ENCODE measurements around the gene CCDC9B.

Gene CCDC9B

DNA sequence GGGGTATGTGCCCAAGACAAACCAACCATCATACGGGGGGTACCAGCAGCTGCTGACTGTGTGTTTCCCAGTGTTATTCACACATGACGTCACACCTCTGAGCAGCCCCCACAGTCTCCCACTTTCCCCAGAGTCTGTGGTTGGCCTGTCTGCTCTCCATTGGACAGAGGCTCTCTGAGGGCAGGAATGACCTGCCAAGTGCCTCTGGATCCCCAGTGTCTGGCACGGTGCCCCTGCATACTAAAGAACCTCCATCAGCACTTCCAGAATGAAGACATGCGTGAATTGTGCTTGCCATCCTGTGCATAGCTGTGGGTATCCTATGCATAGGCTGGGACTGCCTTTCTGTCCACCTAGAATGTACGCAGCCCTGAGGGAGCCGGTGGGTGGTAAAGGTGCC is 3.5 kb upstream of the CCDC9B start:
- no peak for DNase-seq

DNA sequence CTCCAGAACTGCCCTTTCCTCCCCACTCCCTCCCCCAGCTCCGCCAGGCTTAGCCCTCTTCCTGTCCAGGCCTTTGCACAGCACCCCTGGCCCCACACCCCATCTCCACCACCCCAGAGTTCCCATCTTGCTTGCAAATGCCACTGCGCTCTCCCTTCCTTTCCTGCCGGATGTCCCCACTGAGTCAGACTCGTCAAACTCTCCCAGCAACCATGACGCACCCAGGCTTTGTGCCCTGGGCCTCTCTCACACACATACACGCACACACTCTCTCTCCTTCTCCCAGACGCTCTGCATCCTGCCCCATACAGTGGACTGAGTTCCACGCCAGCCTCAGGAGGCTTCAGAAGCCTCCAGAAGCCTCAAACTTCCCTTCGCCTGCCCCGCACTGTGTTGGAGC is 2.8 kb upstream of the CCDC9B start:
- DNase-seq: no peak

DNA sequence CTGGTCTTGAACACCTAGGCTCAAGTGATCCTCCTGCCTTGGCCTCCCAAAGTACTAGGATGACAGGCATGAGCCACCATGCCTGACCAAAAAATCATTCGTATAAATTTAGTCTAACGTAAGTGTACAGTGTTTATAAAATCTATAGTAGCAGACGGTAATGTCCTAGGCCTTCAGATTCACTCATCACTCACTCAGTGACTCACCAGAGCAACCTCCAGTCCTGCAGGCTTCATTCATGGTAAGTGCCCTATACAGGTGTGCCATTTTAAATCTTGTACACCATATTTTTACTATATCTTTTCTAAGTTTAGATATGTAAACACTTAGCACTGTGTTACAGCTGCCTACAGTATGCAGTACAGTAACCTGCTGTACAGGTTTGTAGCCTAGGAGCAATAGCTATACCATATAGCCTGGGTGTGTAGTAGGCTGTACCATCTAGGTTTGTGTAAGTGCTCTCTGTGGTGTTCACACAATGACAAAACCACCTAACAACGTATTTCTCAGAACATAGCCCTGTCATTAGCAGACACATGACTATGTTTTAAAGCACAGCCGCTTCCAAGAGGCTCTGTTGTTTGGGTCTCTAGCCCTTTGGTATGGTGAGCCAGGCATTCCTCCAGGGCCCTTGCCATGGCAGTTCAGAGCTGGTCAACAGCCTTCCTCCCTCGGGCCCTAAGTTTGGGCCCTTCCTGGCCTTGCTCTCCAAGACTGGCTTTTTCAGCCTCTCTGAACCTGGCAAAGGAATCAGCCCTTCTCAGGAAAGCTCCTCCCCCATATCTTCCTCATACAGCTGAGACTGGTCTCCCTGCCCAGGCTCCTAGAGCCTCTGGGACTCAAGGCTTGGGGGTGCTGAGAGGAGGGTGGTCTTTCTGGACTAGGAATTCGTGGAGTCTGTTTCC is 1.9 kb upstream of the CCDC9B start:
- DNase-seq: no peak

DNA sequence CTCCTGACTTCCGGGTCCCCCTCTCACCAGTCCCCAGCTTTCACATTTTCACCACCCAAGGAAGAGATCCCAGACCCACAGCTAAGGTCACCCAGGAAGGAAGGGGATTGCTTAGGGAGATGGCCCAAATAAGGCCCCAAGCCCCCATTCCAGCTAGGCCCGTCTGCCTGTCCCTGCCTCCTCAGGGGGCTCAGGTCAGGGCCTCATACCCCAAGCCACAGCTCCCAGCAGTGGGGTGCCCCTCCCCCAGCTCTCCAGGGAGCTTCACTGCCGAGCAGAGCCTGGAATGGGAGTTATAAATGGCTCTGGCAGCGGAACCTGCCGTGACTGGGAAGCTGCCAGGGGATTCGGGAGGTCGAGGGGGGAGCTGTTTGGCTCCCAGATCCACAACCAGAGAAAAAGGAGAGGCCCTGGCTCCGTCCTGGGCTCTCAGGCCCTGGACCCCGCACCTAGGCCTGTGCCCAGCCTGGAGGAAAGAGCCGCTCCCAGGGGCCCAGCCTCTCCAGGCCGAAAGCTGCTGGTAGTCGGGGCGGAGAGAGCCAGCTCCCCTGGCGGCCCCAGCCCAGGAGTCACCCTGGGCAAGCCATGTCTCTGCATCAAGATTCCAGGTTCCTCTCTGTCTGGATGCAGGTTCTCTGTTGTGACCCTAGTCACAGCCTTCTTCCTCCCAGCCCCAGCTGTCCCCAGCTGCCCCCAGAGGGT is 550 bp downstream of the CCDC9B start:
- no peak for DNase-seq

DNA sequence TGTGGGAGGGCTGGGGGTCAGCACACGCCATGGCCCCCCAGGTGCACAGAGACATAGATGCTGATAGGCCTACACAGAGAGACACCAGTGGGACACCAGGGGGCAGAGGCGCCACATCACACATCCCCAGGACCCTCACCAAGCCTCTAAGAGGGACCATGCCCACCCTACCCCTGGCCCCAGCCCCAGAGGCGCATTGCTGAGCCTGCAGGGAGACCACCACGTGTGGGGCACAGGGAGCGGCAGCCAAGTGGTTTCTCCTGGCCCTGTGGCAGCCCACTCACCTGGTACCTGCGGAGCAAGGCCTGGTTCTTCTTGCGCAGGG is 1.2 kb downstream of the CCDC9B start:
- no peak for DNase-seq

DNA sequence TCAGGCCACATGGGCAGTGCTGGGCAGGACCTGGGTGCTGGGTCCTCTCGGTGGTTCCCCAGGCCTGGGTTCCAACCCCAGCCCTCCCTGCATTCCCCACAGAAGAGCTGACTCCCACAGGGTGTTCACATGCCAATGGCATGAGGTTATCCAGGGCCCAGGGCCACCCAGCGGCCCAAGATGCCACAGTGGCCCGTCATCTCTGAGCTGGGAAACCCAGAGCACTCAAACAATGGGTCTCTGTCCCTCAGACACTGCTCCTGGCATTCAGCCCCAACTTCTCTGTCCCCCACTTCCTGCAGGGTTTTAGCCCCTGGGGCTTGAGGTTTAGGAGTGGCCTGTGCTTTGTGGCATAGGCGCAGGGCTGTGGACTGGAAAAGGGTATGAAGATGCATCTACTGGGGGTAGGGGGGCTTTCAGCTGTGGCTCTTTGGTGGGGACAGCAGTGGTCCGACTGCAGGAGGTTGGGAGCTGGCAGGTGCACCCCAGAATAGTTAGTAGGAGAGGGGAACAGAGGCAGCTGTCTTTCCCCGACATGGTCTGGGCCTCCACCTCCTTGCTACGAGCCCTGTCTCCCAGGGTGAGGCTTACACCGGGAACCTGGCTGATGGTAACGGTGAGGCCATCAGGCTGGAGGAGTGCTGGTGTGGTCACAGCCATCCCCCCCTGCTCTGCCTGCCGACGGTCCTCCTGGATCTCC is 1.7 kb downstream of the CCDC9B start:
- DNase-seq: no peak

DNA sequence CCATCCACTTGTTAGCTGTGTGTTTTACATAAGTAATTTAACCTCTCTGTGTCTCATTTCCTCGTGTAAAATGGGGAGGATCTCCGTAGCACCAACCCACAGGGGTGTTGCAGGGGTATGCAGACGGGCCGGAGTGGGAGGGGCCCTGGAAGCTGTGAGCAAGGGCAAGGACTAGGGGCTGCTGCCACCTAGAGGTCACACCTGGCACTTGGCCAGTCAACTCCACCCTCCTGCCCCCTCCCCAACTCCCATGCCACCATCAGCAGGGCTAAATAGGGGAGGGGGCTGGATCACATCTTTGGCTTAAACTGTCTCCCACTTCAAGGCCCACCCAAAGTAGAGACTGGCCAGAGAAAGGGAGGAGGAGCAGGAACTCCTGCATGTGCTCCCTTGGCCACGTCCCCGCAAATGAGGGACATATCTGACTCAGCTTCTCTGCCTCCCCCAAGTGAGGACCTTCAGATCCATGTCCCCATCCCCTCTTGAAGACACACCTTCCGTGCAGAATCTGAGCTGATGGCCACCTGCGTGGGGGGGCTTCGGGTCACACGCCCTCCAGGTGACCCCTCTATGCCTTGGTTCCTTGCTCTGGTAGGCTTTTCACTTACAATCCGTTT is 2.6 kb downstream of the CCDC9B start:
- peak; percentile 28 for DNase-seq

DNA sequence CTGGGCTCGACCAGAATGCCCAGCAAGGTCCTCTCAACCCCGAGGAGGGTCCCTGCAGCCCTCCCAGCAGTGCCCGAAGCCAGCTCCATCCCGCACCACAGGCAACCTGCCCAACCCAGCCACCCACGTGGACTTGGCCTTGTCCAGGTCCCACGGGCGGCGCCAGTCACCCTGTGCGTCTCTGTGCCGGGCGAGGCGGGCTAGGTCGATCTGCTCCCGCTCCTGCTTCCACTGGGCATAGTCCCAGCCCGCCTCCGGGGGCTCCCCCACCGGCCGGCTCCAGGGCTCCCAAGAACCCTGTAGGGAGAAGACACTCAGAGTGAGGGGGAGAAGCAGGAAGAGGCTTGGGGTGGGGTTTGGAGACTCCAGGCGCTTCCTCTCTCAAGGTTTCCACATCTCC is 3.1 kb downstream of the CCDC9B start:
- DNase-seq: no peak

DNA sequence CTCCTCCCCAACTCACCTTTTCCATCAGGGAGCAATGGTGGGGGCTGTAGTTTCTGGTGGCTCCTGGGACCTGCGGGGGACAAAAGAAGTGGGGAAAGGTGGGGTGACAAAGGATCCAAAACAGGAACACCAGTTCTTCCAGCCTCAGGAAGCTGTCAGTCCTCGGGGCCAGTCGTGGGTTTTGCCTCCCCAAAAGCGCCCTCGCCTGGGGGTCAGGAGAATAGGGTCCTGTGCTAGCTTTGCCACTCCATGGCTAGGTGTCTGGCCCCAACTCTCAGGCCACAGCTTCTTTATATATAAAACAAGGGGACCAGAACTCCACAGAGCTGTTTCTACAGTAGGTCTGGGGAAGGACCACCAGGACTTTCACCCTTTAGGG is 4.0 kb downstream of the CCDC9B start:
- no peak for DNase-seq

DNA sequence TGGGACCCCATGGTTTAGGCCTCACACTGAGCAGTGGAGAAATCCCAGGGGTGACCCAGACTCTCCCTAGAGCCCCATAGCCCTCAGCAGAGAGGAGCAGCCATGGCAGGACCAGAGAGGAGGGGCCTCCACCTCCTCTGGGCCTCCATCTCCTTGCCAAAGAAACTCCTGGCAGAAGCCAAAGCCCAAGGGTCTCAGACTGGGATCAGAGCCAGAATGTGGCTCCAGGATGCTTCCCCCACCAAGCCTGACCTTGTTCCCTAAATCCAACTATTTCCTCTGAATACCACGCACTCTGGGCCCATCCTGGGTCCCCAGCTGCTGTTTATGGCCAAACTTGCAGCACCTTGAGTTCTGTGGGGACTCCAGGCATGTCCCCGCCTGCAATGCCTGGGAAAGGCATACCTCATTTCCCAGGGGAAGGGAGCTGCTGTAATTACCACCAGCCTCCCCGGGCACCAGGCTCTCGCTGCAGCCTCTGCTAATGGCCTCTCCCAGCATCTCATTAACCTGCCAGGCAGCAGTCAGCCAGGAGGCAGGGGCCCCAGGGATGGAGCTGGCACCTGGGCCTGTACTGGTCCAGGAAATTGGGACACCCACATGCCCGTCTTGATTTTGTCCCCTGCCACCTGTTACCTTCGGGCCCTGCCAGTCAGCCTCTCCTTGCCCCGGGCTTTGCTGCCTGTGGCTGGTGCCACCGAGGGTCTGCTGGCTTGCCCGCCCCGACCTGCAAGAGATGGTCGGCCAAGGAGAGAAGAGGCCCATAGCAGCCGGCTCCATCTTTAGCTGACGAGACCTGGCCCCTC is 4.6 kb downstream of the CCDC9B start:
- DNase-seq: peak; percentile 80

DNA sequence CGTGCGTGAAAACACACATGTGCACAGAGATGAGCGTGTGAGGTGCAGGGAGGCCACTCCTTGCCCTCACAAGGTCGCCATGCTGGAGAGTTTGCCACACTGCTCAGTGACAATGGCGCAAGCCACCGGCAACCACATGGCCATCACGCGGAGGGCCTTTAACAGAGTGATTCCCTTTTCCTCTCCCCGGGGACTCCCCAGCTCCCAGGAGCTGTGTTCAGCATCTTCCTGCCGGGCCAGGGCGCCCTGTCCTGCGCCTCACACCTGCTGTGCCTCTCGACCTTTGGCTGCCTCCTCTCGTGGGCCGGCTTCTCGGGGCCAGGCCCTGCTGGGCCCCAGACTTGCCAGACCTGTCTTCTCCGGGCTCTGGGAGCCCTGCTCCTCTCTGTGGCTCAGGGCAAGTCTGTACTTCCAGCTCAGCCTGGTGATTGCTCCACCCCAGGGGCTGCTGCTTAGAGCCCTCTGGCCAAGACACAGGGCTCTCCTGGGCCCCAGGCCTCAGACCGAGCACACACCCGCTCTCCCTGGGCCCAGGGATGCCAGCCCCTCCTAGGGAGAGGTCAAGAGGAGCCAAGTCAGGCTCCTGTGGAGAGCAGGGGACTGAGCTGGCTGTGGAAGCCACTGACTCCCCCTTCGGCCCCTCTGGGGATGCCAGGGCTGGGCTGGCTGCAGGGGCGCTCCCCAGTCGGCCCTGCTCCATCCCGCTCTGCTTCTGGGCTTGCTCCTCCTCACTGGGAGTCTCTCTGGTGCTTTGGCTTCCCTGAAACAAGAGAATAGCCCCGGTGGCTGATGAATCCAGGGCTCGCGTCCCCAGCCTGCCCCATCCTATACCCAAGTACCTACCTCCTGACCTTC is 5.6 kb downstream of the CCDC9B start:
- DNase-seq: no peak

DNA sequence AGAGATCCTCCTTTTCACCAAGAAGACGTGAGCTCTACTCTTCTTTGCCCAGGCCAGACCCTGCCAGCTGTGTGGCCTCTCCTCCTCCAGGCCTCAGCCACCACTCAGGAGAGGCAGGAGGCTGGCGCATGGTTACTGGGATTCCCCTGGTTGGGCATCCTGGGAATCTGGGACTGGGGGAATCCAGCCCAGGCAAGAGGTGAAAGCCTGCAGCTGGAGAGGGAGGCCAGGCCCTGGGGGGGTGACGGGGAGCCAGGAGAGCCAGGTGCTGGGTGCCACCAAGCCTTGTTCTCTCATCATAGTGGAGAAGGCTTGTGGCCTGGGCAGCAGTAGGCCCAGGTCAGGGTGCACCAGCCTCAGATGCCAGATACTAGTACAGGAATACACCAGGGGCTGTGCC is 6.2 kb downstream of the CCDC9B start:
- DNase-seq: no peak

DNA sequence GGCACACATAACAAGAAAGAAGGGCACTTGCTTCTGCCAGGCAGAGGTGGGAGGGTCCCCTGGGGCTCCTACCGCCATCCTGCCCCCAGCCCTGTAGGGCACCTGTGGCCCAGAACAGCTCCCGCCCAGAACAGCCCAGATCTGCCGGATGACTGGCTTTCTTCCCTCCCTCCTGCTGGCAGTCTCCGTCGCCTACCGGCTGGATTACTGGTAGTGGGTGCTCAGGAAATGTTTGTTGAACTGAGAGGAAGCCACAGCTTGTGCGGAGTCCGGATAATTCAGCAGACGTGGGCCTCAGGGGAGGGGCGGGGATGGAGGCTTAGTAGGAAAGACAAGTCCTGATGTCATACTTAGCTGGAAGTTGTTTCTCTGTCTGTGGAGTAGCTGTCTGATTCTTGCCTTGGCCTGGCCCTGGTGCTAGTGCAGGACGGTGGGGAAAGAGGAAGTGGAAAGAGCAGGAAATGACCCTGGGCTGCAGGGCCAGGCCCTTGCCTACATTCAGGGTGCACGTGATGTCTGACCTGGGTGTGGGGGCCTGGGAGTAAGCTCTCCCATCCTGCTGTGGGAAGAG is 6.7 kb downstream of the CCDC9B start:
- no peak for DNase-seq

DNA sequence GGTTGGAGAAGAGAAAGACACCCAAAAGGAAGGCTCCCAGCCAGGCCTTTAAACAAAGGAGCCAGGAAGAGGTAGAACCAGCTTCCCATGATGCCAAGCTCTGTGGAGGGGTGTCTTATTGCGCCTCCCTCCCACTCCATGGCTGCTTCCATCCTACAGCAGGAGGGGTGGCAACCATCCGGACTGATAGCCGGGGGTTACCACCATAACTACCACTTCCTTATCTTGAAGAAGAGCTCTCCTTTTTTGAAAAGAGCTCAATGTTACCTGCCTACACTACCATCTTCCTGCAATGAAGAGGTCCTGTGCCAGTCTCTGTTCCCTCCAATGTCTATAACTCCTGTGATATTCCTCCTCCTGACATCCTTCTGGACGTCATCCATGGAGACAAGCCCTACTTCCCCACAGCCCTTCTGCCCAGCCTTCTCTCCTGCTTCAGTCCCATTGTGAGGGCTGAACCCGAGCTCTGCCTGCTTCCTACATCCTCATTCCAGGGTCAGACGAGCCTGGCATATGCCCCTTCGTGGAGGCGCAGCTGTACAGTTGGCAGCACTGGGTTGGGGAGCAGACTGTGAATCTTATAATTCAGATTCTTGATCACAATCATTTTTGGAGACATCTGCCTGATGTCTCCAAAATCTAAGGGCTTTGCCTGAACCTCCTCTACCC is 8.5 kb downstream of the CCDC9B start:
- no peak for DNase-seq

DNA sequence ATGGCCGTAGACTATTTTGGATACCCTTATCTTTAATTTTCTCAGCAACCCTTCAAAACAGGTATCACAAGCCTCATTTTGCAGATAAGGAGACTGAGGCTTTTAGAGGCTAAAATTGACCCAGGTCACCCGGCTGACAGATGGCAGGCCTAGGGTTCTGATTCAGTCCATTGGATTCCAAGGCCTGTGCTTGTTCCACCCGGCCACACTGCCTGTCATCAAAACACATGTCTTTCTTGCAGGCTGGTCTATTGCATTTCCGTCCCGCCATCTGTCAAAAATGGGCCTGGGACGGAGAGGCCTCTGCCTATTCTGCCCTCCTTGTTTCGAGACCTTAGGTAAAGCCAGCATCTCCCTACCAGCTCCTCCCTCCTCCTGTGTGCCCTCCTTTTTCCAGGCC is 9.1 kb downstream of the CCDC9B start:
- no peak for DNase-seq

DNA sequence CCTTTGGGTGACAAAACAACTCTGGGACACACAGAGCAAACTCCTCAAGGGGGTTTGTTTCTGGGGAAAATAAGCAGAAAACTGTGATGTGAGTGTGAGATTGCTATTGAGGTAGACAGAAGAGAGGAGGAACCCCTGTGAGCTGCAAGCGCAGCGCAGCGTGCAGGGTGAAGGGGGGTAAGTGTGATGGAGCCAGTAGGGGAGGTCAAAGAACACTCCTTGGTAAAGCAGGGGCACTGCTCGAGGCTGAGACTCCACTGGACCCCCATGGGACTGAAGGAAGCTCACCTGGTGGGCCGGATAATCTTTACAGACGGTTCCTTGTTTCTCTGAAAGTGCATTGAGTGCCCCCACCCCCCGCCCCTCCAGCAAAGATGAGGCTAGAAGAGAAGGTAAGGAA is 9.7 kb downstream of the CCDC9B start:
- no peak for DNase-seq

DNA sequence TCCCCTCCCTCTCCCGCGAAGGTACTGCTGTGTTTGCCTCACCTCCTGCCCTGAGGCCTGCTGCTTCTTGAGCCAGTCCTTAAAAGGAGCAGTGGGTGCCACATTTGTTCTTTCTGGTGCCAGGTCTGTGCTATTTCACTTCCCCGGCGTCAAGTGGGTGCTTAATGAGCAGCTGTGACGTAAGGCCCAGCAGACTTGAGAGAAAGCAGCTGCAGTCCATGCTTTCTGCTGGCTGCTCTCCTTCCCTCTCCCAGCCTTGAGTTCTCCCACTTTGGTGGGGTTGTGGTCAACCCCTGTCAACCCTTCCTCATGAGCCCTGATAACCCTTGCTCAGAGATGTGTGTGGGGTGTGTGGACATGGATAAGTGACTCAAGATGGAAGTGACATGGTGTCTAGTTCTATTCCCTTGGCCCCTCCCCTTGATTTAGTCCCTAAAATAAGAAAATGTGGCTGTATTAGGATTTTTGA is 10.3 kb downstream of the CCDC9B start:
- peak; percentile 48 for DNase-seq

DNA sequence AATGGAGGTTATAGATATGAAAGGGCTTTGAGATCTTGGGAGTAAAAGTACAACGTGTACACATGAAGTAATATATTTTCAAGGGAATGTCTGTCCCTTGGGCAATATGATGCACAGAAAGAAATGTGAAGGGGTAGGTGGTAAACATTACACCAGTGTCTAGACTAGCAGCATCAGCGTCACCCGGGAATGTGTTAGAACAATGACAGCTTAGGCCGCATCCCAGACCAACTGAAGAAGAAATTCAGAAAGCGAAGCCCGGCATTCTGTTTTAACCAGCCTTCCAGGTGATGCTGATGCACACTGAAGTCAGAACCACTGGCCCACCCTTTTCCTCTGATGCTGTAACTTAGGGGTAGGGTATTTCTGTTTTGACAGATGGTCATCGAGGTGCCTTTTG is 10.9 kb downstream of the CCDC9B start:
- no peak for DNase-seq

DNA sequence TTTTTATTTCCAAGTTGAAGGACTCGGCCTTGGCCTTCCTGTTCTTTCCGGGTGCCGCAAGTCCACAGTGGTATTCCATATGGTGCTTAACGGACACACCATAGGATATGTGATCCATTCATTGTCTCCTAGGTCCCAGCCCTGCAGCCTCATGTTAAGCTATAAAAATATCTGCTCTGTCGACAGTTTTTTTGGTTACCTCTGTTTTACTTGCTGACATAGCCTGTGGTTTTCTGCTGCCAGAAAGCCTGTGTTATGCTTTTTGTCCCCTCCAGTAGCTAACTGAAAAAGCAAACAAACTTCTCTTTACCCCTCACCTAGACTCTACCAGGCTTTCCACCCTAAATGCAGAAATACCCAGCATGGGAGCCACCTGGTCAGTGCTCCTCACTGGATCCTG is 12.0 kb downstream of the CCDC9B start:
- DNase-seq: no peak

DNA sequence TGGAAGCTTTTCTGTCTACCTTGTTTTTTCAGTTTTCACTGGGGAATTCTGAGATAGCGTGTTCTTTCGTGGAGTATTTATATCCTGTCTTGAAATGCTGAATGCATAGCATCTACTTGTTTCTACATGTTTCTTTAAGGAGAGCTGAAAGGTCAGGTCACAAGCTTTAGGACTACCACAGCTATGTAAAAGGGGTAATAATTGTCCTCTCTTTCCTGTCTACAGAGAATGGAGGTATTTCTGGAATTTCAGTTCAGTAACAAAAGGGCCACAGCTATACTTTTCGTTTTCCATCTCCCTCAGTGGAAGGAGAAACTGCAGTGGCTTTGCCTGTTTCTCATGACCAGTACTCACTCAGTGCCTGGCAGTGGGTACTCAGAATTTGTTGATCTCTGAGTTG is 12.6 kb downstream of the CCDC9B start:
- DNase-seq: no peak

DNA sequence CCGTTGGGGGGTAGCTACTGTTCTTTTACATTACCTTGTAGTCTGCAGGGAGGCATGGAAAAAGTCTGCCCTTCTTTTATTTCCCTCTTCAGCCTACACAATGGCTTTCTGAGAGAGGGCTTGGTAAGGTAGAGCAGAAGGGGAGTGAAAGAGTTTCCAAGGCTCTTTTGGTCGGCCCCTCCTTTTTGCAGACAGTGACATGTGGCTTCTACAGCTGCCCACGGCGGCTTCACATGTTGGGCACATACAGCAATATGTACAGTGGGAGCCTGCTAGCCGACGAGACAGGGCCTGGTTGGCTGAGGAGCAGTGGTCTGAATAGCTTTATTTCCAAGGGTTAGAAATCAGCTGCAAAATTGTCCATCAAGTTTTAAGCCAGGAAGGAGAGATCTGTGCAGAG is 13.3 kb downstream of the CCDC9B start:
- DNase-seq: no peak

All from NCI-H1105 (cell line).